Erythroblast (primary cell): ENCODE results near the gene C1S.

ENCODE experiments used
- GATA1 ChIP-seq: IDR thresholded peaks from 2 replicates; pipeline ENCODE4 v1.6.1; 2011; ENCODE audit warnings: low read depth, mild to moderate bottlenecking, control low read depth, low read length, moderate library complexity
- POLR2A ChIP-seq: IDR thresholded peaks from 2 replicates; pipeline ENCODE4 v1.6.1; 2011; ENCODE audit warnings: mild to moderate bottlenecking, low read length

GRCh38 chr12:7101694-7102131 lies 41.2 kb downstream of the C1S start:
- TF ChIP-seq POLR2A = no peak
- TF ChIP-seq GATA1 = no peak
